Measurements from ENCODE around the gene GBP1.

GBP1 gene

GRCh38 chr1:89100412-89100811 lies 35.4 kb upstream of the GBP1 start:
- no peak for TF ChIP-seq CTCF (IDR thresholded peaks at IDR 0.05; ENCODE audit: borderline replicate concordance, insufficient read depth, low read depth, low read length)

GRCh38 chr1:89098857-89099256 lies 33.8 kb upstream of the GBP1 start:
- no peak overlapping the region for H3K4me3 ChIP-seq (ENCODE audit: low read depth, low read length)
- no peak for TF ChIP-seq CTCF (IDR thresholded peaks at IDR 0.05; ENCODE audit: borderline replicate concordance, insufficient read depth, low read depth, low read length)

More at GRCh38 chr1:89100412-89100811, 35.4 kb upstream of the GBP1 start:
- no peak overlapping the region for H3K4me3 ChIP-seq (ENCODE audit: low read depth, low read length)

GRCh38 chr1:89095737-89096136 lies 30.7 kb upstream of the GBP1 start:
- H3K4me3 ChIP-seq (ENCODE audit: low read depth, low read length): no peak overlapping the region
- TF ChIP-seq CTCF (IDR thresholded peaks at IDR 0.05; ENCODE audit: borderline replicate concordance, insufficient read depth, low read depth, low read length): no peak

- no peak for TF ChIP-seq CTCF (IDR thresholded peaks at IDR 0.05; ENCODE audit: borderline replicate concordance, insufficient read depth, low read depth, low read length)
- H3K4me3 ChIP-seq (ENCODE audit: low read depth, low read length): no peak overlapping the region
Observed at GRCh38 chr1:89089962-89090361, 25.0 kb upstream of the GBP1 start.

- no peak overlapping the region for H3K4me3 ChIP-seq (ENCODE audit: low read depth, low read length)
- TF ChIP-seq CTCF (IDR thresholded peaks at IDR 0.05; ENCODE audit: borderline replicate concordance, insufficient read depth, low read depth, low read length): no peak
Observed at GRCh38 chr1:89088572-89088971, 23.6 kb upstream of the GBP1 start.

- TF ChIP-seq CTCF (IDR thresholded peaks at IDR 0.05; ENCODE audit: borderline replicate concordance, insufficient read depth, low read depth, low read length): no peak
- H3K4me3 ChIP-seq (ENCODE audit: low read depth, low read length): no peak overlapping the region
Observed at GRCh38 chr1:89087241-89087640, 22.2 kb upstream of the GBP1 start.

GRCh38 chr1:89085781-89086180 lies 20.8 kb upstream of the GBP1 start:
- peak; percentile 67; the same call in 1 of the 2 replicates for TF ChIP-seq CTCF (IDR thresholded peaks at IDR 0.05; ENCODE audit: borderline replicate concordance, insufficient read depth, low read depth, low read length)
- no peak overlapping the region for H3K4me3 ChIP-seq (ENCODE audit: low read depth, low read length)
